HG03066 (cell line): ENCODE measurements around the gene KRTAP5-1.

Experiments used
- ATAC-seq: cut with Tn5 transposase; IDR thresholded peaks from one replicate; pipeline ENCODE4 v1.9.1; 2021; ENCODE audit warnings: low read depth; ENCODE audit not compliant: unreplicated experiment

The KRTAP5-1 gene

DNA sequence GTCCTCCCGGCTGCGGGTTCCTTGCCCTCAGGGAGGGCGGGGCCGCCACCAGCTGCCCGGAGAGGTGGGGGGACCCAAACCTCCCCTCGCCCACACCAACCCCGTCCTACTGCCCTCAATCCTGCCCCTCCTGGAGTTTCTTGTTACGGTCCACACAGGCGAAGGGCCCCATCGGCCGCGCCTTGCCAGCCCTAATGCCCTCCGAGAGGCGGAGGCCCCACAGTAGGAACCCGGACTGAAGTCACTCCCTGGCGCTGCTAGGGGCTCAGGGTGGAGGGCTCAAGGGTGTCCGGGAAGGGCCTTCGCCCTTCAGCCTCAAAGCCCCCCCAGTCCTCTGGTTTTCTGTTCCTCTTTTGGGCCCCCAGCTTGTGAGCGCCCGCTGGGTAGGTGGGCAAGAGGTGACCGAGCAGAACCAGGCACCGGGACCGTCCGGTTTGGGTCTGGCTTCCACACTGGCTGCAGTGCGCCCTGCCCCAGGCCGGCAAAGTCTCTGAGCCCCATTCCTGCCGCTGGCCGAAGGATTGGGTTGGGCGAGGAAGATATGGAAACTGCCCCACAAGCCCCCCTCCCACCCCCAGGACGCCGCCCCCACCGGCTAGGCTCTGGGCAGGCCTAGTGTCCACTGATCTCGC, 37.5 kb downstream of the KRTAP5-1 start:
- no peak for ATAC-seq

DNA sequence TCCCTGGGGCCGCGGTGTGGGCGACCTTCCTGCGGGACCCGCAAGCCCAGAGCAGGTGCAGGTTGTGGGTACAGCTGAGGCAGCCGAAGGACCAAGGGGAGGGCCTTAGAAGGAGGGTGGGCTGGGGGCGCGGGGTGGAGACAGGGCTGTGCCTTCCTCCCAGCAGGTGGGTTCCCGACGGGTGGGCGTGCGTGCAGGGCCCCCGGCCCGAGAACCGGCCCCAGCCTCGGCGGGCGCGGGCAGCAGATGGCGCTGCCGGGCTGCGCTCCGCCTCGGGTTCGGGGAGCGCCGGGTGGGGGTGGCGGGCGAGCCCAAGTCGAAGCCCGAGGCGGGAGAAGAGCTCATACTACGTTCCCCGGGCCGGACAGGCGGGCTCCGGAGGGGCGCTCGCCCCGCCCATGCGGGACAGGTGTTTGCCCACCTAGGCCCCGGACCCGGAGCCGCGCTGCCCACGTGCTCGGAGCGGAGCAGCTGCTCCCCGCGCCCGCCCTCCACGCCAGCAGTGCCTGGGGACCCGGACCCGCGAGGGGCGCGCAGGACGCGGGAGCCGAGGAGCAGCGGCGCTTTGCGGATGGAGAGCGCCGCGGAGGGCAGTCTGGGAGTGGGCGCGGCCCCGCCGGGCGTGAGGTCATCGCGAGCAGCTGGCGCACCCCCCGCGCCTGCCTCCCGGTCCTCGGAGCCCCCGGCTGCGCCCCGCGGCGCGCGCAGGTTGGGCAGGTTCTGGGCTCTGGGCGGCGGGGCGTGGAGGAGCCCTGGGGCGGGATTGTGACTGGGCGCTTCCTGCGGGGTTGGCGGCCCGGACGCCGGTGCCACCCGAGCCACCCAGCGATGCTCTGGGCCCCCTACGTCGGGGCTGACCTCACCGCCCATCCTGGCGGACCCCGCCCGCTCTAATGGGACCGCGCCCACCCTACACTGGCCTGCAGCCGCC, 38.3 kb downstream of the KRTAP5-1 start:
- no peak for ATAC-seq

DNA sequence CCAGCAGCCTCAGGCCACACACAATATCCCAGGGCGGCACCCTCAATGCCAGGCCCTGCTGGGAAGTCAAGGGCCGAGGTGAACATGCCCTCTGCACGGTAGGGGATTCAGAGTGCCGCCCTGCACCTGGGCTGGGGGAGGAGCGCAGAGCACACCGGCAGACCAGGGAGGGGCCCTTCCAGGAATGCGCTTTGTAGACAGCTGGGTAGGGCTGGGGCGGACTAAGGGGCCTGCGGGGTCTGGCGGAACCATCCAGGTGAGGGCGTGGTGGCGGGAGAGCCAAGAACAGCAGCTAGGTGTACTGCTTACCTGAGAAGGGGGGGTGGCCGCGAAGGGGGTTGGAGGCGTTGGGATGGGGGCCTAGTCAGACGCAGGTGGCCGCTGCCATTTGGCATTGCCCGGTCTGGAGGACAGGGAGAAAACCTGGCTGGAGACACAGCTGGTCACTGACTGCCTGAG, 39.0 kb downstream of the KRTAP5-1 start:
- ATAC-seq, result no peak

DNA sequence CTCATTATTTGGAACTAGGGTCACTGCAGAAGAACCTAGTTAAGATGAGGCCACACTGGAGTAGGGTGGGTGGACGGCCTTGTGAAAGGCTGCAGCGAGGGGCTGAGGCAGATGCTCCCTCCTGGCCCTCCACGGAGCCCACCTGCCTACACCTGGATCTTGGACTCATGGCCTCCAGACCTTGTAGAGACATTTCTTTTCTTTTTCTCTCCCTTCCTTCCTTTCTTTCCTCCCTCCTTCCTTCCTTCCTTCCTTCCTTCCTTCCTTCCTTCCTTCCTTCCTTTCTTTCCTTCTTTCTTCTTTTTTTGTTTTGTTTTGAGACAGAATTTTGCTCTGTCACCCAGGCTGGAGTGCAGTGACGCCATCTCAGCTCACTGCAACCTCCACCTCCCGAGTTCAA, 39.7 kb downstream of the KRTAP5-1 start:
- ATAC-seq, result no peak

DNA sequence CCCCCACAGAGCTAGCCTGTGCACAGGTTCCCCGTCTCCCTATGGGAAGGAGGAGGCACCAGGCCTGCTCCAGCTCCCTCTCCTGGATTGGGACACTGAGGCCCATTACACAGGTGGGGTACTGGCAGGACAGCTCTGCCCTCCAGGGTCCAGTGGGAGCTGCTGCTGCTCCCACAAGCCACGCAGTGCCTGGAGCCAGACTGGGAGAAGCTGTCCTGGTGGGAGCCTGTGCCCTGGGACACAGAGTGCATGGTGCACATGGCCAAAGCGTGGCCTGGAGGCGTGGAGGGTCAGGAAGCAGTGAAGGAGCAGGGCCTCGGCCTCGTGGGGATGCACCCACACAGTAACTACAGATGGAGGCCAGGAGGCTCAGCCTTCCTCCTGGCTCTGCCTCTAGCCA, 40.5 kb downstream of the KRTAP5-1 start:
- ATAC-seq, result no peak

DNA sequence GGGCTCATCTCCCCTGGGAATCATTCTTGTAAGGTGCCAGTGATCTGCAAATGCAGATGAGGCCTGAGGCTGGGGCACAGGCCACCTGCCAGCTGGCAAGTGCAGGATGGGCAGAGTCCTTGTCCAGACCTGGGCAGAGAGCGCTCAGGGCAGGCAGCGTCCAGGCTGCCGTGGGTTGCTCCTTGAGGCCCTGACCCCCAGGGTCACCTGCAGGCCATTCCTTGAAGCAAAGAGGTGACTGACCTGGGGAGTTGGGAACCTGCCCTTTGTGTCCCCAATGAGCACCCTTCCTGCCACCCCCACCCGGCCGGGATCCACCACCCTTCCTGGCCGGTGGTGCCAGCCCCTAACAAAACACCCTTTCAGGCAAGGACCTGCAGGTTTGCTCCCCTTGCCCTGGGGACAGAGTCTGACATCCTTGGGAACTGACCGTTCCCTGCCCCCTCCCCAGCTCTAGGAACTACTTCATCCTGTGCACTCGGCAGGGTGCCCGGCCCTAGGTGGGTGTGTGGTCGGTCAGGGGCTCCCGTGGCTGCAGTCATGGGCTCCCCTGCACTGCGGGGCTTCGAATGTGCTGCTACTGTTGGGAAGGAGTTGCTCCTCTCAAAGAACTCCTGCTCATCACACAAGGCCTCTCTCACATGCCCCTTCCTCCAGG, 41.3 kb downstream of the KRTAP5-1 start:
- ATAC-seq, result no peak

DNA sequence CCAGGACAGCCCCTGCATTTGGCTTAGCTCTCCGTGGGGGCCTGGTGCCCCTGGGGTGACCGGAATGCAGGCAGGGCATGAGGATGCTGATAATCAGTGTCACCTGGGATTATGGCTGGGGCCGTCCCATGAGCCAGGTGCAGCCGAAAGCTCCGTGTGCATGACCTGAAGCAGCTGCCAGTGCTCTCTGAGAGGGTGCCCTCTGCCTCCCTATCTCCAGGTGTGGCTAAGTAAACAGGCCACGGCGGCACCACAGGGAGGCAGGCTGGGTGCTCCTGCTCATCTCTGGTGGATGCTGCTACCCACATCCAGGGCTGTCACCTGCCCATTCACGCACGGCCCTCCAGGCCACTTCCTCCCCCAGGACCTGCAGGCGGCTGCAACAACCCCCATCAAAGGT, 42.8 kb downstream of the KRTAP5-1 start:
- ATAC-seq, result no peak

DNA sequence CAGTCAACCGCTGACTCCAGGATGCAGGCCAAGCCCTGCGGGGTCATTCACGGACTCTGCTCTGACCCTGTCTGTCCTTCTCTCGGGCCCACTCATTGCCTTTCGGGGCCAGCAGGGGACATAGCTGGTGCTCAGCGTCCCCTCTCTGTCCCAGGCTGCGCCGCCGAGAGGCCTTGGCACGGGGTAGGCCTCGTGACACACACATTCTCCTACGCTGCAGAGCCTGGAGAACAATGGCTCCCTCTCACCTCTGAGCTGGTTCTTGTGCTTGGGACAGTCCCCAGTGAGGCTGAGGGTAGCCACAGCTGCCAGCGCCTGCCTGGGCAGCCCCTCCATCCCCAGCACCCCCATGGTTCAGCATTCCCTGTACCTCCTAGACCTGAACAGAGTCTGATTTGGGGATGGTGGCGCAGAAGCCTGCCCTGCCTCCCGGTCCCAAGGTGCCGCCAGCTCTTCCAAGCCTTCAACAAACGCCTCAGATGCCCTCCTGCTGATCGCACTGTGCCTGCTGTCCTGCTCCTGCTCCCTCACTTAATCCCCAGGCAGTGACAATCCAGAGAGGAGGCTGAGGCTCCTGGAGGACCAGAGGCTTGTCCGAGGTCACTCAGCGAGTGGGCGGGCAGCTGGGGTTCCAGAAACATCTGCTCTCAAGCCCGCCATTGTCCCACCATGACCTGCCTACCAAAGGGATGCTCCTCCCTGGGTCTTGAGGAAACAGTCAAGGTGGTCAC, 43.4 kb downstream of the KRTAP5-1 start:
- no peak for ATAC-seq

DNA sequence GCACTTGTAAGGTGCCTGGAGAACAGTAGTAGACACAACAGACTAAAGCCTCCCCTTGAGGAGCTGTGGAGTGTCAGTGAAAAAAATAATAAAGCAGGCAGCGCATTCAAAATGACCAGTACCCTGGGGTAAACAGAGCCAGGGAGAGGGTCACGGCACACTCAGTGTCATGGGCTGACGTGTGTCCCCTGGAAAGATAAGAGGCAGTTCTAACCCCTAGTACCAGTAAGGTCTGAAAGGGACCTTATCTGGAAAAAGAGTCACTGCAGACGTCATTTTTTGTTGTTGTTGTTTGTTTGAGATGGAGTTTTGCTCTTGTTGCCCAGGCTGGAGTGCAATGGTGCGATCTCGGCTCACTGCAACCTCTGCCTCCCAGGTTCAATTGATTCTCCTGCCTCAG, 45.0 kb downstream of the KRTAP5-1 start:
- no peak for ATAC-seq

DNA sequence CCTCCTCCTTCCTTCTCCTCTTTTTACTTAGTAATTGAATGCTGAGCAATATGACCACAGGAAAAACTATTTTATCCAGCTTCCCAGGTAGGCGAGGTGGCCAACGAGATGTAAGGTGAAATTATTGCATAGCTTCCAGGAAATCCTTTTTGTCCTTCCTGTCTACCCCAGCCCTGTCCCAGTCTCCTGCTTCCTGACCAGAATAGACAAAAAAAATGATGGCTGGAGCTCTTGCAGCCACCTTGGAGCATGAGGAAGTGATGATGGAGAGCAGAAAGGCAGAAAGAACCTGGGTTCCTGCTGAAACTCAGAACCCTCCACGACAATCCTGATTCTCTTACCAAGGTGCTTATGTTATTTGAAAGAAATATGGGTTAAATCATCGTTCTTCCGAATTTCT, 46.9 kb downstream of the KRTAP5-1 start:
- ATAC-seq, result no peak

DNA sequence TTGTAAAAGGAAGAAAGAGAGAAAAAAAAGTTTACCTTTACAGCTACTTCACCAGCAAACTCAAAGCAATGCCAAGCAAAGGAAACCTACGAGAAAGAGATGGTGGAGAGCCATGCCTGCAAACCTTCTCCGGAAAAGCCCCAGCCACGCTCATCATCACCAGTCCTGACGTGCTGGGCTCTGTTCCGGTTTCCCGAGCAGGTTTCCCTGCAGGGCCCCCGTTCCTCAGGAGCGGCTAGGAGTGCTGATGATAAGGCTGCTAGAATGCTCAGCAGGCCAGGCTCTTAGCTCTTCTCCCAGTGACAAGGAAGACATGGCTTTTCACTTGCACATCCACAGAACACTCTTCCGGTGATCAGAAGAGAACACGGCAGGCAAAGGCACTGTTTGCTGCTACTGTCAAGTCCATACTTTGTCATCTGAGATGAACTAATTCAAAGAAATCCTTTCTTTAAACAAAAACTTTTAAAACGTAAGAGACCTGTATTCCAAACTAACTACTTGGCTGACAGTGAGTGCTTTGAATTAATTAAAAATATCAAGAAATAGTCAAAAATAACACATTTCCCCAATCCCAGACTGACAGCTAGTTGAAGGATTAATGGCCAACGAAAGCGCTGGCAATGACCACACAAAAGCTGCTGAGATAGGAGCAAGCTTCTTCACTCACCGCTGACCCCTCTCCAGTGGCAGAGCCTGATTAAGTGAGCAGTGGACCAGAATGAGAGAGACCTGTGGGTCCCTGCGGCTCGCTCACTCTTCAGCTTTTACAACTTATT, 48.8 kb downstream of the KRTAP5-1 start:
- no peak for ATAC-seq

DNA sequence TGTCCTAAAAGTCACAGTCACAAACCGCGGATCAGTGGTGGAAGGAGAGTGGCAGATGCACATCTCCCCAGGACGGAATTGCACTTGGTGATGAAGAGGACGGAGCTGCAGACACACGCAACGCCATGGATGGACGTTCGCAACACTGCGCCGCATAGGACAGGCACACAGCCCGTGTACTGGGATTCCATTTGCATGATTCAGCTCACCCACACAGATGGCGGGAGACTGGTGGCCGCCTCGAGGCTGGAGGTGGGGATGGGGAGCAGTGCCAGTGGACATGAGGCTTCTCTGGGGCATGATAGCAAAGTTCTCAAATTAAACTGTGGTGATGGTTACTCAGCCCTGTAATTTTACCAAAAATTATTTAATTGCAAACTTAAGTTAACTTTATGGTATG, 50.4 kb downstream of the KRTAP5-1 start:
- ATAC-seq, result no peak
